Loucy (cell line): ENCODE measurements around the gene ATP13A4.
A peak's percentile ranks its signal among the peaks of the same experiment; 100 is the strongest.

ENCODE experiments used
- H2AFZ ChIP-seq: fragments of 200-600 bp; sonication (generic); 2 replicates; pipeline ENCODE4 v1.6.0; 2016; ENCODE audit warnings: antibody characterized with exemption, mild to moderate bottlenecking, low read length, moderate library complexity
- H3F3A ChIP-seq: fragments of 200-600 bp; 2 replicates; pipeline ENCODE4 v1.6.0; 2016; ENCODE audit warnings: antibody characterized with exemption, low read depth, mild to moderate bottlenecking
- H3K27me3 ChIP-seq: fragments of 200-600 bp; sonication (generic); 2 replicates; pipeline ENCODE4 v1.6.1; 2014; ENCODE audit warnings: low read length, mild to moderate bottlenecking; ENCODE audit not compliant: insufficient read depth, poor library complexity, severe bottlenecking
- H3K36me3 ChIP-seq: fragments of 200-600 bp; sonication (generic); 2 replicates; pipeline ENCODE4 v1.6.1; 2016; ENCODE audit warnings: low read length; ENCODE audit not compliant: insufficient read depth
- H3K4me1 ChIP-seq: fragments of 200-600 bp; sonication (generic); 2 replicates; pipeline ENCODE4 v1.5.1; 2014; ENCODE audit warnings: low read length, mild to moderate bottlenecking; ENCODE audit not compliant: insufficient read depth, poor library complexity, severe bottlenecking
- H3K4me2 ChIP-seq: fragments of 200-600 bp; sonication (generic); 2 replicates; pipeline ENCODE4 v1.6.0; 2014; ENCODE audit warnings: antibody characterized with exemption, low read length, low read depth, mild to moderate bottlenecking; ENCODE audit not compliant: poor library complexity, severe bottlenecking
- H3K4me3 ChIP-seq: fragments of 200-600 bp; sonication (generic); 2 replicates; pipeline ENCODE4 v1.5.1; 2014; ENCODE audit warnings: low read length, mild to moderate bottlenecking, mixed read lengths; ENCODE audit not compliant: poor library complexity, severe bottlenecking
- H3K79me2 ChIP-seq: fragments of 200-600 bp; sonication (generic); 2 replicates; pipeline ENCODE4 v1.6.1; 2014; ENCODE audit warnings: low read length; ENCODE audit not compliant: insufficient read depth
- H3K9ac ChIP-seq: fragments of 200-600 bp; sonication (generic); 2 replicates; pipeline ENCODE4 v1.6.0; 2014; ENCODE audit warnings: mild to moderate bottlenecking, low read depth, low read length, moderate library complexity; ENCODE audit not compliant: poor library complexity, severe bottlenecking
- H3K9me2 ChIP-seq: fragments of 200-600 bp; sonication (generic); replicated peaks from 2 replicates; pipeline ENCODE4 v1.6.1; 2016; ENCODE audit warnings: low read depth, low read length, mixed read lengths
- H3K9me3 ChIP-seq: fragments of 200-600 bp; sonication (generic); 2 replicates; pipeline ENCODE4 v1.6.1; 2014; ENCODE audit warnings: mild to moderate bottlenecking, antibody characterized with exemption, low read length, low read depth; ENCODE audit not compliant: insufficient read depth
- H4K20me1 ChIP-seq: fragments of 200-600 bp; sonication (generic); 2 replicates; pipeline ENCODE4 v1.6.0; 2014; ENCODE audit warnings: antibody characterized with exemption, low read length, mild to moderate bottlenecking; ENCODE audit not compliant: insufficient read depth, poor library complexity, severe bottlenecking
- EZH2phosphoT487 ChIP-seq: fragments of 200-600 bp; IDR thresholded peaks from 2 replicates; pipeline ENCODE4 v1.6.1; 2018; ENCODE audit warnings: antibody characterized with exemption, mild to moderate bottlenecking, moderate library complexity, borderline replicate concordance
- TF ChIP-seq, protein P1 (sequence below): fragments of 200-600 bp; sonication (generic); conservative IDR thresholded peaks from 2 replicates; pipeline ENCODE4 v1.5.1; 2014; ENCODE audit warnings: mild to moderate bottlenecking, antibody characterized with exemption, low read length

Gene ATP13A4

DNA sequence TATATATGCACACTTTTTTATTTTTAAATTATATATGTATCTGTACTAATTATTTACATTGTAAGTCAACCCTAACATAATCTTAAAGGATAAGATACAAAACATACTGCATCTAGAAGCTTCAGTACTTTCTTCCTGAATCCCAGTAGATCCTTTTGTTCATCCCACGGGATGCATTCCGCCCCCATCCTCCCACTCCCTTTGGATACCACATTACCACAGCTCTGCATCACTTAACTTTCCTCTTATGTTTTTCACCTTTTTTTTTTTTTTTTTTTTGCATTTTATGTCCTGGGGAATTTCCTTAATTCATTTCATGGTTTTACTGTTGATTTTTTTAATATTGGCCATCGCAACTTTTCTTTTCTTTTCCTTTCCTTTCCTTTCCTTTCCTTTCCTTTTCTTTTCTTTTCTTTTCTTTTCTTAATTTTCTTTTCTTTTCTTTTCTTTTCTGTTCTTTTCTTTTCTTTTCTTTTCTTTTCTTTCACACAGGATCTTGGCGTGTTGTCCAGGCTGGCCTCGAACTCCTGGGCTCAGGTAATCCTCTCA lies 41.3 kb upstream of the ATP13A4 start:
- peak overlapping the region; percentile 85 for H3K9ac ChIP-seq
- TF ChIP-seq, protein P1, sequence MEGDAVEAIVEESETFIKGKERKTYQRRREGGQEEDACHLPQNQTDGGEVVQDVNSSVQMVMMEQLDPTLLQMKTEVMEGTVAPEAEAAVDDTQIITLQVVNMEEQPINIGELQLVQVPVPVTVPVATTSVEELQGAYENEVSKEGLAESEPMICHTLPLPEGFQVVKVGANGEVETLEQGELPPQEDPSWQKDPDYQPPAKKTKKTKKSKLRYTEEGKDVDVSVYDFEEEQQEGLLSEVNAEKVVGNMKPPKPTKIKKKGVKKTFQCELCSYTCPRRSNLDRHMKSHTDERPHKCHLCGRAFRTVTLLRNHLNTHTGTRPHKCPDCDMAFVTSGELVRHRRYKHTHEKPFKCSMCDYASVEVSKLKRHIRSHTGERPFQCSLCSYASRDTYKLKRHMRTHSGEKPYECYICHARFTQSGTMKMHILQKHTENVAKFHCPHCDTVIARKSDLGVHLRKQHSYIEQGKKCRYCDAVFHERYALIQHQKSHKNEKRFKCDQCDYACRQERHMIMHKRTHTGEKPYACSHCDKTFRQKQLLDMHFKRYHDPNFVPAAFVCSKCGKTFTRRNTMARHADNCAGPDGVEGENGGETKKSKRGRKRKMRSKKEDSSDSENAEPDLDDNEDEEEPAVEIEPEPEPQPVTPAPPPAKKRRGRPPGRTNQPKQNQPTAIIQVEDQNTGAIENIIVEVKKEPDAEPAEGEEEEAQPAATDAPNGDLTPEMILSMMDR: no peak
- TF ChIP-seq EZH2phosphoT487: no peak
- no peaks in the 10 kb centered on the region for H3K9me3 ChIP-seq
- H3K9me2 ChIP-seq: no peaks in the 10 kb centered on the region
- no peaks in the 10 kb centered on the region for H3K27me3 ChIP-seq
- peaks cover 95% of the 10 kb centered on the region for H3K79me2 ChIP-seq
- H3K4me1 ChIP-seq: peaks cover 65% of the 10 kb centered on the region
- H3K36me3 ChIP-seq: no peaks in the 10 kb centered on the region
- H3K4me2 ChIP-seq: peak overlapping the region; percentile 81
- H3F3A ChIP-seq: peaks cover 10% of the 10 kb centered on the region; the same call in 1 of the 2 replicates
- H4K20me1 ChIP-seq: peaks cover 43% of the 10 kb centered on the region
- peak overlapping the region; percentile 93 for H3K4me3 ChIP-seq
- no peak overlapping the region for H2AFZ ChIP-seq

DNA sequence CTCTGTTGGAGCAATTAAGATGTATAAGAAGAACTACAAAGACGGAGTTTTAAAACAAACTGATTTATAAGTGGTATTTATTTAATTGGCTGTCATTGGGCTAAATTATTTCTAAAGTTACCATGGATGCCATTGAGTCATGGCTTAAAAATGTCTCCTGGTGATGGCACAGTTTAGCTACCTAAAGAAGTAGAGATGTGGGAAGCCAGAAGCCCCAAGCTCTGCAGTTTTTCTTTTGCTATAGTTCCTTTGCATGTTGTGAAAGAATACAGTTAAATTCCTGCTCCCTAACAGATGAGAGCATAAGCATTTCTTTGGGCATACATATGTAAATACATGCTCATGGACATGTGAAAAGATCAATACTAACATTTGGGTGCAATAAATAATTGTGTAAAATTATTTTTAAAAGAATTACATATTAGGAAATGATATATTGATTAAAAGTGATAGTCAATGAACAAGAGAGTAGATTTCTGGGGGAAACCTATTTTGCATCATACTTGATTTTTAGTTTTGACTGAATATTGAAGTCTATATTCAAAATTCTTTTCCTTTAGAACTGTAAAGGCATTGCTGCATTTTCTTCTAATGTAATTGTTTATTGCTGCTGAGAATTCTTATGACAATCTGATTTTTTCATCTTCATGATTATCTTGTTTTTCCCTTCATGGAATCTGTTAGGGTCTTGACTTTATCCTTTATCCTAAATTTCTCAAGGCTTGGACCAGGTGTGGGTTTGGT lies 40.4 kb upstream of the ATP13A4 start:
- Histone ChIP-seq H4K20me1 (peaks cover 41% of the 10 kb centered on the region), H3K4me3 (peak overlapping the region; percentile 93), H3K9ac (peak overlapping the region; percentile 85), H3K9me2 (no peaks in the 10 kb centered on the region), H3F3A (peaks cover 10% of the 10 kb centered on the region; the same call in 1 of the 2 replicates), H3K36me3 (no peaks in the 10 kb centered on the region), H3K9me3 (no peaks in the 10 kb centered on the region), H3K4me1 (peaks cover 63% of the 10 kb centered on the region), H2AFZ (no peak overlapping the region), H3K4me2 (peak overlapping the region; percentile 81), H3K27me3 (no peaks in the 10 kb centered on the region), H3K79me2 (peaks cover 86% of the 10 kb centered on the region)
- TF ChIP-seq EZH2phosphoT487: no peak
- TF ChIP-seq, protein P1: no peak

DNA sequence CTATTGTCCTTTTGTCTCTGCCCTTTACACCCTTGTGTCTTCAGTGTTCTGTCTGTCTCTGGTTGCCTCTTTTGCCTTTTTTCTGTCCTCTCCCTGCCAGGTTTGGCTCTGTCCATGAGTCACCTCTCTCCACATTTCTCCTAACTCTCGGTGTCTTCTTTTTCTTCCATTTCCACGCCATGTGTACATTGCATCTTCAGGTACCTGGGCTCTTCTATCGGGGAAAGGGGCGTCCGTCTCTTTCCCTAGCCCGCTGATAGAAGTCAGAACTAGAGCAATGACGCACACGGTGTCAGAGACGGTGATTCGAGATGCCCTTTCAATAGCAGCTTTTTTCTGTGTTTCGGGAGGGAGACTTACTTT lies 39.0 kb upstream of the ATP13A4 start:
- H3K9me3 ChIP-seq: no peaks in the 10 kb centered on the region
- H3K27me3 ChIP-seq: no peaks in the 10 kb centered on the region
- peaks cover 35% of the 10 kb centered on the region for H4K20me1 ChIP-seq
- peaks cover 3% of the 10 kb centered on the region; the same call in 1 of the 2 replicates for H3F3A ChIP-seq
- H3K36me3 ChIP-seq: no peaks in the 10 kb centered on the region
- H2AFZ ChIP-seq: peak overlapping the region; percentile 77; the same call in 1 of the 2 replicates
- peak overlapping the region; percentile 93 for H3K4me3 ChIP-seq
- peak overlapping the region; percentile 81 for H3K4me2 ChIP-seq
- TF ChIP-seq, protein P1: no peak
- TF ChIP-seq EZH2phosphoT487: no peak
- H3K9ac ChIP-seq: peak overlapping the region; percentile 85
- H3K79me2 ChIP-seq: peaks cover 73% of the 10 kb centered on the region
- peaks cover 56% of the 10 kb centered on the region for H3K4me1 ChIP-seq
- H3K9me2 ChIP-seq: no peaks in the 10 kb centered on the region
